ENCODE measurements around the gene LRP1B. TPM values are rescaled to one million over a fixed set of nuclear protein-coding genes. Genes with fewer than 3 reads are reported as not detected.
"Not testable (repeated sequence)": the region's sequence is repeated elsewhere in the genome, so short reads cannot be mapped to it uniquely, and the experiment has no call there.

The LRP1B gene
- total RNA-seq, 2 donors from 2014 or later, result 0.91 to 1.2 TPM

- DNase-seq (ENCODE audit: low spot score), result no peak
- H3K9me3 ChIP-seq, result no peaks in the 10 kb centered on the region
- no peak overlapping the region for H3K27ac ChIP-seq
- intact Hi-C loops (cut with DNase I), result no loop called here
- H3K4me1 ChIP-seq (replicated peaks), result no peaks in the 10 kb centered on the region
- no peaks in the 10 kb centered on the region for H3K36me3 ChIP-seq
- no peaks in the 10 kb centered on the region for H3K27me3 ChIP-seq (replicated peaks; ENCODE audit: insufficient read depth)
- no peak for TF ChIP-seq CTCF (IDR thresholded peaks at IDR 0.05)
- TF ChIP-seq POLR2A (IDR thresholded peaks at IDR 0.05), result no peak
- TF ChIP-seq POLR2AphosphoS5 (IDR thresholded peaks at IDR 0.05), result no peak
- H3K4me3 ChIP-seq, result no peak overlapping the region
- 38% methylated on average over 2 of the region's 2 CpGs for WGBS
Measured at GRCh38 chr2:140440815-140441214, 1690.0 kb downstream of the LRP1B start.

GRCh38 chr2:140436936-140437335, 1693.9 kb downstream of the LRP1B start:
- no peak for DNase-seq (ENCODE audit: low spot score)
- intact Hi-C loops (cut with DNase I), result no loop called here
- no peak overlapping the region for H3K27ac ChIP-seq
- no peak overlapping the region for H3K4me3 ChIP-seq
- H3K4me1 ChIP-seq (replicated peaks), result no peaks in the 10 kb centered on the region
- TF ChIP-seq POLR2A (IDR thresholded peaks at IDR 0.05) (no peak), CTCF (IDR thresholded peaks at IDR 0.05) (no peak), POLR2AphosphoS5 (IDR thresholded peaks at IDR 0.05) (no peak)
- no peaks in the 10 kb centered on the region for H3K27me3 ChIP-seq (replicated peaks; ENCODE audit: insufficient read depth)
- WGBS, result 79% methylated on average over 5 of the region's 5 CpGs
- H3K36me3 ChIP-seq, result no peaks in the 10 kb centered on the region
- H3K9me3 ChIP-seq, result no peaks in the 10 kb centered on the region

- intact Hi-C loops (cut with DNase I); DNase-seq (ENCODE audit: low spot score); H3K36me3 ChIP-seq; H3K4me1 ChIP-seq (replicated peaks); H3K27ac ChIP-seq; H3K27me3 ChIP-seq (replicated peaks; ENCODE audit: insufficient read depth); H3K9me3 ChIP-seq; H3K4me3 ChIP-seq: not testable (repeated sequence)
- 96% methylated on average over 18 of the region's 18 CpGs for WGBS
Measured at GRCh38 chr2:140427033-140427432, 1703.8 kb downstream of the LRP1B start.

GRCh38 chr2:140424471-140424870, 1706.3 kb downstream of the LRP1B start:
- no peak for DNase-seq (ENCODE audit: low spot score)
- 76% methylated on average over 2 of the region's 2 CpGs for WGBS
- intact Hi-C loops (cut with DNase I), result no loop called here
- TF ChIP-seq POLR2AphosphoS5 (IDR thresholded peaks at IDR 0.05) (no peak), CTCF (IDR thresholded peaks at IDR 0.05) (no peak), POLR2A (IDR thresholded peaks at IDR 0.05) (no peak)
- Histone ChIP-seq H3K9me3 (no peaks in the 10 kb centered on the region), H3K4me3 (no peak overlapping the region), H3K36me3 (no peaks in the 10 kb centered on the region), H3K4me1 (replicated peaks) (no peaks in the 10 kb centered on the region), H3K27me3 (replicated peaks; ENCODE audit: insufficient read depth) (no peaks in the 10 kb centered on the region), H3K27ac (no peak overlapping the region)

- intact Hi-C loops (cut with DNase I), result no loop called here
- Histone ChIP-seq H3K9me3 (no peaks in the 10 kb centered on the region), H3K4me1 (replicated peaks) (no peaks in the 10 kb centered on the region), H3K27me3 (replicated peaks; ENCODE audit: insufficient read depth) (no peaks in the 10 kb centered on the region), H3K4me3 (no peak overlapping the region), H3K27ac (no peak overlapping the region), H3K36me3 (no peaks in the 10 kb centered on the region)
- 84% methylated on average over 7 of the region's 7 CpGs for WGBS
- DNase-seq (ENCODE audit: low spot score), result no peak
- TF ChIP-seq POLR2AphosphoS5 (IDR thresholded peaks at IDR 0.05), result no peak
- no peak for TF ChIP-seq CTCF (IDR thresholded peaks at IDR 0.05)
- TF ChIP-seq POLR2A (IDR thresholded peaks at IDR 0.05), result no peak
Measured at GRCh38 chr2:140422759-140423158, 1708.1 kb downstream of the LRP1B start.
